ENCODE measurements around the gene RMDN2.

Gene RMDN2

DNA sequence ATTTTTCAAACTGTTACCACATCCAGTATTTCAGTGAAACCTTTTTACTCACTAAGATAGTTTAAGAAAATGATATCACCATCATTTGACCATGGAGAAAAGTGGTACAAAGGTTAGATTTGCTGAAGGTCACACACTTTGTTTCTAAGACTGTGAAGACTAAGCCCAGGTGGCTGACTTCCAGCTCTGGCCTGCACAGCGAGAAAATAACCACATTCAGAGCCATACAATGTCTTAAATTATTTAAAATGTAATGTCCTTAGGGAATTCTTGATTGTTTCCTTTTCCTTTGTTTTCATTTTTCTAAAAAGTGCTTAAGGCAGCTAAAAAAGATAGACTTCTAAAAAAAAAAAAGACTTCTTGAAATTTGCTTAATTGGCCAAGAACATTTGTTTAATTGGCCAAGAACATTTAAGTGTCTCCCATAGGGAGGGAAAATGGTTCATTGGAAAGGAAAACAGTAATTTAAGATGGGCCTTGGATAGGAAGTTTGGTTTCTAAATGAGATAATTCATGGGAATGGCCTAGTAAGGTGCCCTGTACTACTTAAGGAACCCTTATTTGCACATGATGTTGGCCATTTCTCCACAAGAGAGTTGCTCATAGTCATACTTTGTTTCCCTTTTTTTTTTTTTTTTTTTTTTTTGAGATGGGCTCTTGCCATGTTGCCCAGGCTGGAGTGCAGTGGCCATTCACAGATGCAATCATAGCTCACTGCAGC, 105.7 kb downstream of the RMDN2 start:
- H3K27ac ChIP-seq (ENCODE audit: low read length) = no peak overlapping the region
- no peaks in the 10 kb centered on the region for H3K4me1 ChIP-seq (ENCODE audit: low read length)
- H3K9ac ChIP-seq (ENCODE audit: low read length) = no peak overlapping the region
- H3K4me3 ChIP-seq (ENCODE audit: low read length) = no peak overlapping the region
- no peaks in the 10 kb centered on the region for H3K9me3 ChIP-seq (replicated peaks; ENCODE audit: insufficient read depth, low read length)
- H2AFZ ChIP-seq (ENCODE audit: low read length) = no peak overlapping the region
- TF ChIP-seq CTCF (IDR thresholded peaks at IDR 0.05; ENCODE audit: low read length) (no peak), EZH2 (optimal IDR thresholded peaks at IDR 0.05; ENCODE audit: low read depth, low read length) (no peak), EZH2phosphoT487 (IDR thresholded peaks at IDR 0.05; ENCODE audit: low read length) (no peak)
- no peaks in the 10 kb centered on the region for H4K20me1 ChIP-seq (ENCODE audit: insufficient read depth, low read length)
- no peaks in the 10 kb centered on the region for H3K9me2 ChIP-seq (replicated peaks; ENCODE audit: insufficient read depth, low read length)
- H3K27me3 ChIP-seq (replicated peaks; ENCODE audit: insufficient read depth, low read length) = no peaks in the 10 kb centered on the region
- H3K4me2 ChIP-seq (ENCODE audit: low read depth, low read length) = no peak overlapping the region
- no peaks in the 10 kb centered on the region for H3F3A ChIP-seq (ENCODE audit: insufficient read depth, low read length)
- no peaks in the 10 kb centered on the region for H3K36me3 ChIP-seq (replicated peaks; ENCODE audit: insufficient read depth, low read length)
- DNase-seq = no peak
- no peaks in the 10 kb centered on the region for H3K79me2 ChIP-seq (ENCODE audit: low read length)

DNA sequence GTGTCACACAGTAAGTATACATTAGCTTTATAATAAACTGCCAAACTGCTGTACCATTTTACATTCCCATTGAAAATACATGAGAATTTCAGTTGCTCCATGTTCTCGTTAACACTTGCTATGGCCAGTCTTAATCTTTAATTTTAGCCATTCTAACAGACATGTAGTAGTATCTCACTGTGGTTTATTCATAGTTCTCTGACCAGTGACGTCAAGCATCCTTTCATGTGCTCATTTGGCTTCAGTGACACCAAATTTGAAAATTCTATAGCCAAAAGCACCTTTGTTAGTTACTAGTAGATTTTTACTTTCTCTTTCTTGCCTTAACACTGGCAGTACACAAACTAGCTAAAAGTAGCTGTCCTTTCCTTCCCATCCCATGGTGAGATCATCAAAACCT, 107.9 kb downstream of the RMDN2 start:
- H3K9ac ChIP-seq (ENCODE audit: low read length) = no peak overlapping the region
- H3K79me2 ChIP-seq (ENCODE audit: low read length) = no peaks in the 10 kb centered on the region
- no peak overlapping the region for H3K27ac ChIP-seq (ENCODE audit: low read length)
- no peaks in the 10 kb centered on the region for H3K4me1 ChIP-seq (ENCODE audit: low read length)
- no peaks in the 10 kb centered on the region for H3F3A ChIP-seq (ENCODE audit: insufficient read depth, low read length)
- H2AFZ ChIP-seq (ENCODE audit: low read length) = no peak overlapping the region
- no peaks in the 10 kb centered on the region for H3K36me3 ChIP-seq (replicated peaks; ENCODE audit: insufficient read depth, low read length)
- no peaks in the 10 kb centered on the region for H3K27me3 ChIP-seq (replicated peaks; ENCODE audit: insufficient read depth, low read length)
- no peaks in the 10 kb centered on the region for H4K20me1 ChIP-seq (ENCODE audit: insufficient read depth, low read length)
- H3K4me2 ChIP-seq (ENCODE audit: low read depth, low read length) = no peak overlapping the region
- DNase-seq = no peak
- no peak for TF ChIP-seq EZH2phosphoT487 (IDR thresholded peaks at IDR 0.05; ENCODE audit: low read length)
- TF ChIP-seq EZH2 (optimal IDR thresholded peaks at IDR 0.05; ENCODE audit: low read depth, low read length) = no peak
- TF ChIP-seq CTCF (IDR thresholded peaks at IDR 0.05; ENCODE audit: low read length) = no peak
- no peaks in the 10 kb centered on the region for H3K9me3 ChIP-seq (replicated peaks; ENCODE audit: insufficient read depth, low read length)
- no peak overlapping the region for H3K4me3 ChIP-seq (ENCODE audit: low read length)
- no peaks in the 10 kb centered on the region for H3K9me2 ChIP-seq (replicated peaks; ENCODE audit: insufficient read depth, low read length)

- Histone ChIP-seq H3K9me2 (replicated peaks; ENCODE audit: insufficient read depth, low read length) (no peaks in the 10 kb centered on the region), H3K79me2 (ENCODE audit: low read length) (no peaks in the 10 kb centered on the region), H3F3A (ENCODE audit: insufficient read depth, low read length) (no peaks in the 10 kb centered on the region), H3K4me3 (ENCODE audit: low read length) (no peak overlapping the region), H3K9me3 (replicated peaks; ENCODE audit: insufficient read depth, low read length) (no peaks in the 10 kb centered on the region), H2AFZ (ENCODE audit: low read length) (no peak overlapping the region), H3K4me2 (ENCODE audit: low read depth, low read length) (no peak overlapping the region), H3K27ac (ENCODE audit: low read length) (no peak overlapping the region), H3K9ac (ENCODE audit: low read length) (no peak overlapping the region), H4K20me1 (ENCODE audit: insufficient read depth, low read length) (no peaks in the 10 kb centered on the region), H3K27me3 (replicated peaks; ENCODE audit: insufficient read depth, low read length) (no peaks in the 10 kb centered on the region), H3K36me3 (replicated peaks; ENCODE audit: insufficient read depth, low read length) (no peaks in the 10 kb centered on the region), H3K4me1 (ENCODE audit: low read length) (no peaks in the 10 kb centered on the region)
- no peak for DNase-seq
- no peak for TF ChIP-seq CTCF (IDR thresholded peaks at IDR 0.05; ENCODE audit: low read length)
- no peak for TF ChIP-seq EZH2phosphoT487 (IDR thresholded peaks at IDR 0.05; ENCODE audit: low read length)
- no peak for TF ChIP-seq EZH2 (optimal IDR thresholded peaks at IDR 0.05; ENCODE audit: low read depth, low read length)
Observed at GRCh38 chr2:38033646-38034045, 108.6 kb downstream of the RMDN2 start.
